Measurements from ENCODE around the gene SRPX2.

- TF ChIP-seq REST (IDR thresholded peaks at IDR 0.05; ENCODE audit: insufficient read depth in 1 of 2, low read depth in 2 of 2, low read length in 2 of 2): no peak
- no peak for TF ChIP-seq POLR2AphosphoS5 (IDR thresholded peaks at IDR 0.05; ENCODE audit: low read depth, low read length)
Measured at GRCh38 chrX:100658941-100659381, 15.0 kb downstream of the SRPX2 start.
